WERI-Rb-1 (cell line): ENCODE results near the gene ZNF653.

Source experiments
- DNase-seq: peaks from one replicate; pipeline ENCODE4 v3.0.0-alpha.2; 2020
- H3K27ac ChIP-seq: fragments of 250-450 bp; sonication (Bioruptor Pico); 2 replicates; pipeline ENCODE4 v1.5.1; 2020; ENCODE audit warnings: mild to moderate bottlenecking, moderate library complexity
- H3K27me3 ChIP-seq: fragments of 250-450 bp; sonication (Bioruptor Pico); 2 replicates; pipeline ENCODE4 v1.5.1; 2021; ENCODE audit warnings: mild to moderate bottlenecking, low read depth, moderate library complexity; ENCODE audit not compliant: insufficient read depth, severe bottlenecking
- H3K36me3 ChIP-seq: fragments of 250-450 bp; sonication (Bioruptor Pico); 2 replicates; pipeline ENCODE4 v1.5.1; 2020; ENCODE audit warnings: mild to moderate bottlenecking, moderate library complexity
- H3K4me3 ChIP-seq: 2 replicates; pipeline ENCODE4 v1.5.1; 2011; ENCODE audit warnings: low read depth, mild to moderate bottlenecking, control low read depth, low read length
- H3K9me3 ChIP-seq: fragments of 250-450 bp; sonication (Bioruptor Pico); 2 replicates; pipeline ENCODE4 v1.5.1; 2021; ENCODE audit warnings: mild to moderate bottlenecking, moderate library complexity; ENCODE audit not compliant: severe bottlenecking
- TF ChIP-seq, protein P1 (sequence below): IDR thresholded peaks from 2 replicates; pipeline ENCODE4 v1.5.1; 2011; ENCODE audit warnings: low read depth, mild to moderate bottlenecking, control low read depth, inconsistent platforms, low read length

Gene ZNF653

DNA sequence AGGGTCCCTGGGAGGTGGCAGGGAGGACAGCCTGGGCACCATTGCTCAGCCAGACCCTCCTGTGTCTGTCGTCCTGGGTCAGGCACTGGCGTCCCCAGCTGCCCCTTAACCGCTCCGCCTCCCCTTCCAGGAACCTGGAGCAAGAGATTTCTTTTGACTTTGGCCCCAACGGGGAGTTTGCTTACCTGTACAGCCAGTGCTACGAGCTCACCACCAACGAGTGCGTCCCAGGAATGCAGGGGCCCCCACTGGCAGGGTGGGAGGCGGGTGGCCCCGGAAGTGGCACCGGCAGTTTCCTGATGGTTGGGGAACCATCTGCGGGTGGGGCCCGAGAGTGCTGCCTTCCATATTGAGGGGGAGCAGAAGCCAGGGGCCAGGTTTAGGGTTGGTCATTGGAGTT lies 57.2 kb downstream of the ZNF653 start:
- no peaks in the 10 kb centered on the region for H3K27me3 ChIP-seq
- no peaks in the 10 kb centered on the region for H3K9me3 ChIP-seq
- no peak overlapping the region for H3K4me3 ChIP-seq
- TF ChIP-seq, protein P1, sequence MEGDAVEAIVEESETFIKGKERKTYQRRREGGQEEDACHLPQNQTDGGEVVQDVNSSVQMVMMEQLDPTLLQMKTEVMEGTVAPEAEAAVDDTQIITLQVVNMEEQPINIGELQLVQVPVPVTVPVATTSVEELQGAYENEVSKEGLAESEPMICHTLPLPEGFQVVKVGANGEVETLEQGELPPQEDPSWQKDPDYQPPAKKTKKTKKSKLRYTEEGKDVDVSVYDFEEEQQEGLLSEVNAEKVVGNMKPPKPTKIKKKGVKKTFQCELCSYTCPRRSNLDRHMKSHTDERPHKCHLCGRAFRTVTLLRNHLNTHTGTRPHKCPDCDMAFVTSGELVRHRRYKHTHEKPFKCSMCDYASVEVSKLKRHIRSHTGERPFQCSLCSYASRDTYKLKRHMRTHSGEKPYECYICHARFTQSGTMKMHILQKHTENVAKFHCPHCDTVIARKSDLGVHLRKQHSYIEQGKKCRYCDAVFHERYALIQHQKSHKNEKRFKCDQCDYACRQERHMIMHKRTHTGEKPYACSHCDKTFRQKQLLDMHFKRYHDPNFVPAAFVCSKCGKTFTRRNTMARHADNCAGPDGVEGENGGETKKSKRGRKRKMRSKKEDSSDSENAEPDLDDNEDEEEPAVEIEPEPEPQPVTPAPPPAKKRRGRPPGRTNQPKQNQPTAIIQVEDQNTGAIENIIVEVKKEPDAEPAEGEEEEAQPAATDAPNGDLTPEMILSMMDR, result no peak
- DNase-seq, result no peak
- peaks cover 54% of the 10 kb centered on the region for H3K36me3 ChIP-seq
- no peak overlapping the region for H3K27ac ChIP-seq

DNA sequence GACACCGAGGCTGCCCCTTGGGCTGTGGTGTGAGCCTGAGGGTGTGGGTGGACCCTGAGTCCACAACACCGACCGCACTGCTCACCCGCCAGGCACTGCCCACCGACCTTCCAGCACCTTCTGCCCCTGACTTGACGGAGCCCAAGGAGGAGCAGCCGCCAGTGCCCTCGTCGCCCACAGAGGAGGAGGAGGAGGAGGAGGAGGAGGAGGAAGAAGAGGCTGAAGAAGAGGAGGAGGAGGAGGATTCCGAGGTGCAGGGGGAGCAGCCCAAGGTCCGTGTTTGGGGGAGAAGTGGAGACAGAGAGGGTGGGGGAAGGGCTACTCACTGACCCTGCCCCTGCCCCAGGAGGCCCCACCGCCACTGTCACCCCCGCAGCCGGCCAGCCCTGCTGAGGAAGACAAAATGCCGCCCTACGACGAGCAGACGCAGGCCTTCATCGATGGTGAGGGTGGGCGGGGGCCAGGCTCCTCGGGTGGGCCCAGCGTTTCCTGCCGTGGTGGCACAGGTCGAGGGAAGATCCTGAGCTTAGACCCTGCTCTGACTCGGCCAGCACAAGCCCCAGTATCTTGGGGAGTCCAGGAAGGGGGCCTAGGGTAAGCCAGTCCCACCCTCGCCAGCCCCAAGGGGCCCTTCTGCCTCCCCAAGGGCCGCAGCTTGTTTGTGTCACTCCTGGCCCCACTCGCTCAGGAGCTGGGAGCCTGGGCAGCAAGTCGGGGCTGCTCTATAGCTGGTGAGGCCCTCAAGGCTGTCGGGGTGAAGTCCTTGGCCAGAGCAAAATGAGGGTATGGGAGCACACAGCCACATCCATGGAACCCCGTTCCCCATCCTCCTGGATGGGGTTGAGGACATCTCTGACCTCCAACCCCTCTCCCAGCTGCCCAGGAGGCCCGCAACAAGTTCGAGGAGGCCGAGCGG lies 58.0 kb downstream of the ZNF653 start:
- TF ChIP-seq, protein P1, result no peak
- Histone ChIP-seq H3K9me3 (no peaks in the 10 kb centered on the region), H3K36me3 (peaks cover 62% of the 10 kb centered on the region), H3K4me3 (no peak overlapping the region), H3K27me3 (no peaks in the 10 kb centered on the region), H3K27ac (no peak overlapping the region)
- DNase-seq, result no peak

DNA sequence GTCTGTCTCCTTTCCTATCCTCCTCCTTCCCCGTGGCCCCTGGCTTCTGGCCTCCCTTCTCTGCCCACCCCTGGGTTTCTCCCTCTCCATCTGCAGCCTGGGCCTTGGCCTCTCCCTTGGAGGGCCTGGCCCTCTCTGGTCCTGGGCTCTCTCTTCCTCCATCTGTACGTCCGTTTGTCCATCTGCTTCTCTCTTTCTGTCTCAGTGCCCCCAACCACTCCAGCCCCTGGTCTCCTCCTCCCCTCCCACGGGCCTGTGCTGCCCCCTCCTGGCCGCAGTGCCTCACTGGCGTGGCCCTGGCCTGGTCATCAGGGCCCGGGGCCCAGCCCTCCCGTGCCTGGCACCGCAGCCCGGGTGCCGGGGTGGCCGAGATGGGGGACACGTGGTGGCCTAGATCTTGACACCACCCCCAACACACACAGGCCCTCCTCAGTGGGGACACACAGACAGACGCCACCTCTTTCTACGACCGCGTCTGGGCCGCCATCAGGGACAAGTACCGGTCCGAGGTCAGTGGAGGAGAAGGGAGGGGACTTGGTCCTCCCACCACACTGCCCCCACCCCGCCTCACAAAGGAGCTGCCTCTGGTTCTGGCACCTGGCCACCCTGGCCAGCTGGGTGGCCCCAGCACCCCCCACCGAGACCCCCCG lies 58.9 kb downstream of the ZNF653 start:
- Histone ChIP-seq H3K27me3 (no peaks in the 10 kb centered on the region), H3K9me3 (no peaks in the 10 kb centered on the region), H3K36me3 (peaks cover 71% of the 10 kb centered on the region), H3K4me3 (no peak overlapping the region), H3K27ac (no peak overlapping the region; the same call in 1 of the 2 replicates)
- peak; percentile 79 for DNase-seq
- TF ChIP-seq, protein P1, result peak; percentile 87

DNA sequence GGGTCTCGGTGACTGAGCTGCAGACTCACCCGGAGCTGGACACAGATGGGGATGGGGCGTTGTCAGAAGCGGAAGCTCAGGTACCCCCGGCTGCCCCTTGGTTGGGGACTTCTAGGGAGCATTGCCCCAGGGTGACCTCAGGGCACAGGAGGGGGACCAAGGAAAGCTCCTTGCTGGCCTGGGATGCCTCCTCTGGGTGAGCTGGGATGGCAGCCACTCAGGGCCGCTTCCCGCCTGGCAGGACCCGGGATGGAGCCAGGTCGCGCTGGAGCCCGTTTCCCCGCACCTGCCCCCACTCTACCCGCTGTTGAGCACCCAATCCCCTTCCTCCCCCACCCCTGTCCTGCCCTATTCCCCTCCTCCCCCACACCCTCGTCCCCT lies 59.4 kb downstream of the ZNF653 start:
- Histone ChIP-seq H3K9me3 (no peaks in the 10 kb centered on the region), H3K27me3 (no peaks in the 10 kb centered on the region), H3K4me3 (no peak overlapping the region), H3K36me3 (peaks cover 76% of the 10 kb centered on the region), H3K27ac (peak overlapping the region; percentile 21; the same call in 1 of the 2 replicates)
- TF ChIP-seq, protein P1, result no peak
- no peak for DNase-seq

DNA sequence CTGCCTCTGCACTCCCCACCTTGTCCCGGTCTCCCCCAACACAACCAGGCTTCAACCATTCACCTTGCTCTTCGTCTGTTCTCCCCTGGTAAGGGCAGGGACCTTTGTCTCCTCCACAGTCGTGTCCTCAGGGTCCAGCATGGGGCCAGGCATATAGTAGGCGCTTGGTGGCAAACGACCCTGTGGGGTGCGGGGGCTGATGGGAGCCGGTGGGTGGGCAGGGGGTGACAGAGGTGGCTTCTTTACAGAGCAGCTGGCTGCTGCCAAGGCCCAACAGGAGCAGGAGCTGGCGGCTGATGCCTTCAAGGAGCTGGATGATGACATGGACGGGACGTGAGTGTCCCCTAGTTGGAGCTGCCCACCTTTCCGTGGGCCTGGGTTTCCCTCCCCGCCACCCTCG lies 60.5 kb downstream of the ZNF653 start:
- no peak for DNase-seq
- TF ChIP-seq, protein P1, result no peak
- Histone ChIP-seq H3K27me3 (no peaks in the 10 kb centered on the region), H3K27ac (no peak overlapping the region), H3K36me3 (peaks cover 82% of the 10 kb centered on the region), H3K4me3 (no peak overlapping the region), H3K9me3 (no peaks in the 10 kb centered on the region)
